ENCODE results near the gene TSSK6.
"Not testable (repeated sequence)": the region's sequence is repeated elsewhere in the genome, so short reads cannot be mapped to it uniquely, and the experiment has no call there.

TSSK6 gene

GRCh38 chr19:19486343-19487076 lies 28.8 kb downstream of the TSSK6 start:
- DNase-seq, result no peak

- no peak for DNase-seq
Measured at GRCh38 chr19:19485998-19486290, 29.4 kb downstream of the TSSK6 start.

GRCh38 chr19:19485161-19485997 lies 30.0 kb downstream of the TSSK6 start:
- DNase-seq, result no peak

DNA sequence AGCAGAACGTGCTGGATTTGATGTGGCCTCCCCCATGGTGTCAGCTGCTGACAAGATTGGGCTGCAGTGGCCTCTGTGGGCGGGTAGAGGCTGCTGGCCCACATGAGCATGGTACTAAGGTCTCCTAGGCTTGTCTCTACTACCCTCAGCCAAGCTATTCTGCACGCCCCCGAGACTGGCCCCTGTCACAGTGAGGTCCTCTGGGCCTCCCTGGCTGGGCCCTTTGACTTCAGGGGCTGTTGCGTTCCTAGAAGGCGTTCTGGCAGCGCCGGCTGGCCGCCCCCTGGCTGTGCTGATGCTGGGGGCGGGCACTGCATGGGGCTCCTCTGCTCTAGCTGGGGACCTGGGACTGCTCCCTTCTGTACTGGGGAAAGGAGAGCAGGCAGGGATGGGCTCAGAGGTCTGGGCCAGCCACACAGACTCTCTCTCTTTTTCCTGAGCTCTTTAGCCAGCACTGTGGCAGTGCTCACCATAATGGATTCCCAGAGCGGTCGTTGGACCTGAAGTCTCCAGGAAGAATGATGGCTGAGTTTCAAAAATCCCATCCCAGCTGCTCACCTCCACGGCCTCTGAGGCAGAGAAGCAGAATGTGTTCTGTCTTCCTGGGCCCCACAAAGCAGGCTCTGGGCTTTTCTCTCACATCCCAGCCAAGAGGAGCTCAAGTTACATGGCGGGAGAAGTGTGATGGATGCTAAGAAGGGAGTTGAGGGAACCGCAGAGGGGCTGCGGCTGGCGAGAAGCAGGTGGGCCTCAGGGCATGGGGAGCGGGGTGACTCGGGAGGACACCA lies 32.3 kb downstream of the TSSK6 start:
- no peak for DNase-seq

GRCh38 chr19:19480688-19481087 lies 34.7 kb downstream of the TSSK6 start:
- DNase-seq, result no peak

GRCh38 chr19:19477705-19478383 lies 37.5 kb downstream of the TSSK6 start:
- DNase-seq, result no peak

DNA sequence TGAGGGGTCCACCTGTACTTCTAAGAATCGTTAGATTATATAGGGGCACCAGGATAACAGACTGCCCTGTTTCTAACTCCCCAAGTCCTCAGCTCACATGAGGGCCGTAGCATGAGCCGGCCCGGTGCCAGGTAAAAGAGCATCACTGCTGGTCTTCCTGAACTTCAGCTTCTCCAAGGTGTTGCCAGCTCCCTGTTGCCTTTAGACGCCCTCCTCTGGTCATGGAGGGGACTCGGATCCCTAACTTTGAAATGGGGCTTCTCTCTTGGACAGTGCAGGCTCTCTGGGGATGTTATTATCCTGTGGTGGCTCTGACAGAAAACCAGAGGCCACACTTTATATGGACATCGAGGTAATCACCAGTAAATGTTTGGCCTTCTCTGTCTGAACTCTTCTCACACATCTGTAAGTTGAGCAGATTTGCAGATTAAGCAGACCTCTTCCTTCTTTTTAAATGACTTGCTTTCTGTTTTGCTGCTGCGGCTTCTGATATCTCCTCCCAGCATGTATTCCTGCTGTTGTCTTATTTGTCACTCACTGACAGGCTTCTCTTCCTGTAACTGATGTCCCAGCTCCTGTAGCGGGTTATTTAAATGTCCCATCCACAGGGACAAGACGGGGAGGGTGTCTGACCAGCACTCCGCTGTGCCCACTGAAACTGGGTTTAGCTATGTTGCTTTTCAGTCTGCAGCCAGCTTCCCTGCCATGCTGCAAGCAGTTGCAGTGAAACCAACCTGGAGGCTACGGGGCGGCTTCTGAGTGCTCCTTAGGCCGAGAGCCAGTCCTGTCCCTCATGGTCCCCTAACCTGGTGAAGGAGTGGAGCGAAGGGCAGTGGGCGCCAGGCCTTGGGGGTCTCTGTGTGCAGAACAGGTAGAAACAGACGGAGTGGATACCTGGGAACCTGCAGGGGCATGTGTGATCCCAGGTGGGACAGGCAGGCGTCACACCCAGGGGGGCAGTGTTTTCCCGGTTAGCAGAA lies 39.2 kb downstream of the TSSK6 start:
- no peak for DNase-seq

- no peak for DNase-seq
Measured at GRCh38 chr19:19475015-19475765, 40.2 kb downstream of the TSSK6 start.

DNA sequence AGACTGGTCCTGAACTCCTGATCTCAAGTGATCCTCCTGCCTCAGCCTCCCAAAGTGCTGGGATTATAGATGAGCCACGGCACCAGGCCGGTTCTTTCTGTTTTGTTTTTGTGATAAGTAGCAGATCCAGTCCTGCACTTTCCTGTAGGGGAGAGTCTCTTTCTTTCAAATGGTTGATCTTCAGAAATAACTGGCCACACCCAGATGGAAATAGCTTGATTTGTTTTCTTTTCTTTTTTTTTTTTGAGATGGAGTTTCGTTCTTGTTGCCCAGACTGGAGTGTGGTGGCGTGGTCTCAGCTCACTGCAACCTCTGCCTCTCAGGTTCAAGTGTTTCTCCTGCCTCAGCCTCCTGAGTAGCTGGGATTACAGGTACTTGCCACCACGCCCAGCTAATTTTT lies 43.2 kb downstream of the TSSK6 start:
- DNase-seq, result not testable (repeated sequence)

DNA sequence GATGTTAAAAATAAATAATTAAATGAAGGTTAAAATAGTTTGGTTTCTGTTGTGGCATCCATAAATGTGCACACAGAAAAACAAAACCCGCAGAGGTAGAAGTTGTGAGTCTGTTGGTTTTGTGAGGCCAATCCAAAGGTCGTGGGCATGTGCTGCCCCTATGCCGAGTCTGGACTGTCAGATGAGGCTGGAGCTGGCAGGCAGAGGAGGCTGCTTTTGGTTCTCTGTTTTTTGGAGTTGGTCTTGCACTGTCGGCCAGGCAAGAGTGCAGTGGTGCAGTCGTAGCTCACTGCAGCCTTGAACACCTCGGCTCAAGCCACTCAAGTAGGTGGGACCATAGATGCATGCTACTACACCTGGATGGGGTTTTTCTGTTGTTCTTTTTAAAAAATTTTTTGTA lies 43.7 kb downstream of the TSSK6 start:
- DNase-seq, result no peak

GRCh38 chr19:19470579-19470978 lies 44.8 kb downstream of the TSSK6 start:
- DNase-seq, result no peak

- DNase-seq, result no peak
Measured at GRCh38 chr19:19468424-19469050, 46.8 kb downstream of the TSSK6 start.

DNA sequence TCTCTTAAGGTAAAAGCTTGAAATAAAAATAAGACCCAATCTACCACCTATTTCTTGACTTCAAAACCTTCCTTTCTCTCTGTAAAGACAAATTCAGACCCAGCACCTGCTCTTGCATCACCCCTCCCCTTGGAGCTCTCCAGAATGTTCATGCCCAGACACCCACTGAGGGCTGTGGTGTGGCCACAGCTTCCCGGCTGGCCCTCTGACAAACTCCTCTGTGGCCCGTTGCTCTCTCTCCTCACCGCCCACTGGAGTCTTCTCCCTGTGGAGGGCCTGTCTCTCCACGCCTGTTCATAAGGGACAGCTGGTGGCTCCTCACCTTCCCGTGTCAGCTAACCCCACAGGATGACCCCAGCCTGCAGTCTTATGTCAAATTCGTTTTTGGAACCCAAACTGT lies 49.1 kb downstream of the TSSK6 start:
- no peak for DNase-seq

DNA sequence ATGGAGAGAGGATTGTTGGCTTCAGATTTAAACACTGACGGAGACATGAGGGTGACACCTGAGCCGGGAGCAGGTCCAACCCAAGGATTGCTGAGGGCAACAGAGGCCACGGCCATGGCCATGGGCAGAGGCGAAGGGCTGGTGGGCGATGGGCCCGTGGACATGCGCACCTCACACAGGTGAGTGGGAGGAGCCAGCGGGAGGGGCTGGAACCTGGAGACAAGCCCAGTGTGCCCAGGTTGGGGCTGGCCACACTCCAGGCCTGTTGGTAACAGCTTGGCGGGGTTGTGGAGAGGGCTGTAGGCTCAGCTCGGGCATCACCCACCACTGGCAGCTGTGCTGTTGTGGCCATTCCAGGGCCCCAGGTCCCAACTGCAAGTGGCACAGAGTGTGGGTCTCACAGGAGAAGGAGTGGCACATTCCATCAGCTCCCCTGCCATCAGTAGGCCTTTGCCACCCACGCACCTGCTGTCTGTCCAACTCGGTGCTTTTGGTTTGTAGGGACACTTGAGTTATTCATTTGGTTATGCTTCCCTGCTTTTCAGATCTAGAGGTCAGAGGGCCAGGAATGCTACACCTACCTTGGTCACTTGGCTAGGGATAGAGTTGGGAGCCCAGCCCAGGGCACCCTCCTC lies 49.8 kb downstream of the TSSK6 start:
- no peak for DNase-seq

DNA sequence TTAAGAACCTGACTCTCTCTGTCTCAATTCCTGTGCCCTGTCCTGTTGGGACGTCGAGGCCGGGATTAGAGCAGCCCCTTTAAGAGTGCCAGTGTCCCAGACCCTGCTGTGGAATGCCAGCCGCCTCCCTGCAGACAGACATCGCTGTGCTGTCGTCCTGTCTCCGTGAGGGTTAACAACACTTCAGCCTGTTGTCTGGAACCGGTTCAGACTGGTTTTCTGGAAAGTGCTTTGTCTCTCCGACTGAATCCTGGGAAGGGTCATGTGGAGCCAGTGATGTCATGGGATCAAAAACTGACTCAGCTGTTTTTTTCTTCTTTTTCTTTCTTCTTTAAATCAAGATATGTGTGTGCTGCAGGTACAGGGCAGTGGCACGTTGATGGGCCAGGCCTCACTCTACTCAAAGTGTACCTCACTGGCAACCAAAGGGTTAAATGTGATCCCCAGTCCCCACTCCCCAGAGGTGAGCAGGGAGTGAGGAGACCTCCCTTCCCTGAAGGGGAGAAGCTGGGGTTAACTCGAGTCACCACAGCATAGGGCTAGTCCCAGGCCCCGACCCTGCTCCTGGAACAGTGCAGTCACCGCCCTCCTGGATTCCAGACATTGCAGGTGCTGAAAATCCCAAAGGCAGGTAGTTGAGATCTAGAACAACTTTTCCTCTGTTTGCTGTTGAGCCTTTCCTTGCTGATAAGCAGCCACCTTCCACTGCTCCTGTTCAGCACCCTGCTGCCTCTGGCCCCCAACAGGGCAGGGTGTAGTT lies 50.8 kb downstream of the TSSK6 start:
- DNase-seq, result no peak
